AG09309 (cell line): ENCODE measurements around the gene DBH.
"Not testable (repeated sequence)": the region's sequence is repeated elsewhere in the genome, so short reads cannot be mapped to it uniquely, and the experiment has no call there.

Experiments
- DNase-seq: peaks from one replicate; pipeline ENCODE4 v3.0.0-alpha.2; 2010; ENCODE audit warnings: low read depth
- H3K4me3 ChIP-seq: 2 replicates; pipeline ENCODE4 v1.5.1; 2011; ENCODE audit warnings: mild to moderate bottlenecking, low read depth, low read length, moderate library complexity; ENCODE audit not compliant: control insufficient read depth
- CTCF ChIP-seq: IDR thresholded peaks from 2 replicates; pipeline ENCODE4 v1.5.1; 2011; ENCODE audit warnings: mild to moderate bottlenecking, low read depth, low read length, inconsistent platforms; ENCODE audit not compliant: insufficient read depth, control insufficient read depth; ENCODE audit errors: missing control alignments

DBH gene

GRCh38 chr9:133674091-133674490 is 37.9 kb downstream of the DBH start:
- no peak for DNase-seq
- no peak overlapping the region for H3K4me3 ChIP-seq
- TF ChIP-seq CTCF = no peak

- not testable (repeated sequence) for H3K4me3 ChIP-seq, DNase-seq
Measured at GRCh38 chr9:133675796-133676195, 39.6 kb downstream of the DBH start.

- no peak for TF ChIP-seq CTCF
- DNase-seq = no peak
- no peak overlapping the region for H3K4me3 ChIP-seq
Measured at GRCh38 chr9:133676450-133676849, 40.3 kb downstream of the DBH start.

DNA sequence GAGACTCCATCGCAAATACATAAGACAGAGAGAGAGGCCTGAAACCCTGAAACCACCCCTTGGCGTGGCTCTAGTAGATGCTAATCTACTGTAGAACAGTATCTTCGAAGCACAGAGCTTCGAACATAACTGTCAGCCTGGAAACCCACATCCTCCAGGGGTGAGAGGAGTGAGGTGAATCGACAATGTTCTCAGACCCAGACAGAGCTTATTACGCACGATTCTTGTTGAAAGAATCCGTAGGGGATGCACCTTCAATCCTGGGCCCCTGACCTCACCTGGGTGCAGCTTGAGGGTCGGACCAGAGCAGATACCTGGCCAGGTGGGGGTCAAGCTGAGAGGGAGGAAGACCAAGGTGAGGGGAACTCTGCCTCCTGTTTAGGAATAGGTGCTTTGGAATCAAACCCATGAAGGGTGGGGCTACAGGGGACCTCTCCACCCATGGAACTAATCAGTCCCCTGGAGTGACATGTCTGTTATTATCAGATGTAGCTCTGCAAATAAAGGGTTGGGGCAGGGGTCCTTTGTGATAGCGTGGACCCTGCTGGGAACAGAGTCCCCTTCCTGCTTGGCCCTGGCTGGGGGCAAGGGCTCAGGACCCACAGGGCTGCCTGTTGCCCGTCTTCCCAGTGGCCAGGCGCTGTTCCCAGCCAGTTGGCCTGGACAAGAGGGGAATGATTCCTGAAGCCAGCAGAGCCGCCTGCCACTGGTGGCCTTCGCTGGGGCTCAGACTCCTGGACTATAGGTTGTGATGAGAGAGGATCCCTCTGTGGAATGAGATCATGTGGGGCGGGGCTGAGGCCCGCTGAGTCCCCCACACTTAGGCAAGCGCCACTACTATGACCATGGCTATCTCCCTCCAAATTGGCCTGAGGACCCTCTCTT is 41.2 kb downstream of the DBH start:
- no peak overlapping the region for H3K4me3 ChIP-seq
- DNase-seq = no peak
- no peak for TF ChIP-seq CTCF

GRCh38 chr9:133679056-133679455 is 42.9 kb downstream of the DBH start:
- TF ChIP-seq CTCF = no peak
- no peak for DNase-seq
- H3K4me3 ChIP-seq = no peak overlapping the region

DNA sequence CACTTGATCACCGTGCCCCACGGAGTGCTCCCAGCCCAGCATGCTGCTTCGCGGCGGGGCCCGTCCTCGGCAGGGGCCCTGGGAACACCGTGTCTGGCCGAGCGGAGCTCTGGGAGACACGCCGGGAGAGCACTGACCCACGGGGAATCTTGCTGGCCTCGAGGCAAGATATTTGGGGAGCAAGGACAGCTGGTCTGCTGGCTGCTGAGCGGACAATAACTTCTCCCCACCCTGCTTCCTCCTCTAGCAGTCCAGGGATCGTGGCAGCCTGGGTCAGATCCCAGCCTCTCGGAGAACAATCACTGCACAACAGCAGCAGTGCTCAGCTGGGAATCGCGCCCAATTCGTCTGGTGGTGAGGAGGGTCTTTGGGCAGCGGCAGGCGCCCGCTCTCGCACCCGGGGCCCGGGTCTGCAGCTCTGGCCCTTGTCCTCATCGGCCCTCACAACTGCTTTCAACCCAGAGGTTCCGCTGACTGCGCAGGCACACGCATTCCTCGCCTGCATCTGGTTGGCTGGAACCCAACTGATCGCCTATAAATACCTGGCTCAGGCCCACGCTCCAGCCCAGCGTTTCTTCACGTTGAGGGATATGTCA is 43.4 kb downstream of the DBH start:
- DNase-seq = no peak
- no peak for TF ChIP-seq CTCF
- no peak overlapping the region for H3K4me3 ChIP-seq

DNA sequence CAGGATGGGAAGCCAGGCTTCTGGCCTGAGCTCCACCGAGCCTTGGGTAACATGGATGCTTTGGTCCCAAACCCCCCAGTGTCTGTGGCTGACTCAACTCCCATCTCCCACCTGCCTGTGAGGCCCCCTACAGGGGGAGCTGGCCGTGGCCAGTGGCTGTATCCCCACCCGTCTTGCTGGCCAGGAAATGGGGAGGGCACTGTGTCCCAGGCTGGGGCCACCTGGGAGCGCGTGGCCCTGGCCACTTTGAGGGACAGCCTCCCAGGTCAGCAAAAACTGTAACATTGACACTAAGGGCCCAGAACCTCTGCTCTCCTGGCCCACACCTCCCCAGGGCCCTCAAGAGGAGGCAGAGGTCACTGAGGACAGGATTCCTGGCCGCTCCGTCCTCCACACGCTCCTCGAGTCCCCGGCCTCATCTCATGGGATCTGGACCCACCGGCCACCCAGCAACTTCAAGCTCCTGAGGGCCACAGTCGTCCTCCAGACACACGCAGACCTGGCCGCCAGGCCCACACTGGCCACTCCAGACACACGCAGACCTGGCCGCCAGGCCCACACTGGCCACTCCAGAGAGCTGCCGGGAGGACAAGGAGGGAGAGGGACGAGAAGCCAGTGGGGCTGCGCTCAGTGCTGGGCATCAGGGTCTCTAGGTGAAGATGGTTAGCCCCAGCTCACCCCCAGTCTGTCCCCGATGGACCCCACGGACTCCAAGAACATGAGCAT is 44.2 kb downstream of the DBH start:
- H3K4me3 ChIP-seq = no peak overlapping the region
- no peak for TF ChIP-seq CTCF
- no peak for DNase-seq
